ENCODE data around the gene BLOC1S6. TPM values are rescaled to one million over a fixed set of nuclear protein-coding genes. Genes with fewer than 3 reads are reported as not detected.
A peak's percentile ranks its signal among the peaks of the same experiment; 100 is the strongest.

Gene BLOC1S6
- total and polyA plus RNA-seq, 5 donors from 2014 or later = 37.9 to 66.3 (median 46.7) TPM

DNA sequence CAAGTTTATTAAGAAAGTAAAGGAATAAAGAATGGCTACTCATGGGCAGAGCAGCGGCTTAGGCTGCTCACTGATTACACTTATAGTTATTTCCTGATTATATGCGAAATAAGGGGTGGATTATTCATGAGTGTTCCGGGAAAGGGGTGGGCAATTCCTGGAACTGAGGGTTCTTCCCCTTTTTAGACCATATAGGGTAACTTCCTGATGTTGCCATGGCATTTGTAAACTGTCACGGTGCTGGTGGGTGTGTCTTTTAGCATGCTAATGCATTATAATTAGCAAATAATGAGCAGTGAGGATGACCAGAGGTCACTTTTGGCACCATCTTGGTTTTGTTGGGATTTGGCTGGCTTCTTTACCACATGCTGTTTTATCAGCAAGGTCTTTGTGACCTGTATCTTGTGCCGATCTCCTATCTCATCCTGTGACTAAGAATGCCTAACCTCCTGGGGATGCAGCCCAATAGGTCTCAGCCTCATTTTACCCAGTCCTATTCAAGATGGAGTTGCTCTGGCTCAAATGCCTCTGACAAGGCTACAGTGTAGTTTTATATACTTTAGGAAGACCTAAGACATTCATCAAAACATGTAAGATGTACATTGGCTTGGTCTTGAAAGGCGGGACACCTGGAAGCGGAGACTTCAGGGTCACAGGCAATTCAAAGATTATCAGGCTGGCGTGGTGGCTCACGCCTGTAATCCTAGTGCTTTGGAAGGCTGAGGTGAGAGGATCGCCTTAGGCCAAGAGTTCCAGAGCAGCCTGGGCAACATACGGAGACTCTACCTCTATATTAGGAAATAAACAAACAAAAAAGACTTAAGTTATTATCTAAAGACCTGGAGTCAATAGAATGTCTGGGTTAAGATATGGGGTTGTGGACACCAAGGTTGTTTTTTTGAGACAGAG lies 3.2 kb upstream of the BLOC1S6 start:
- ATAC-seq (ENCODE audit: low read depth in 2 of 2) = no peak
- Histone ChIP-seq H3K4me1 (ENCODE audit: control insufficient read depth, insufficient read depth, low read length, poor library complexity, severe bottlenecking) (peaks cover 33% of the 10 kb centered on the region), H3K9me3 (ENCODE audit: control insufficient read depth in 2 of 2, low read length in 2 of 2) (no peaks in the 10 kb centered on the region), H3K27ac (ENCODE audit: insufficient read depth, low read length, poor library complexity, severe bottlenecking) (no peak overlapping the region), H3K36me3 (ENCODE audit: control insufficient read depth, insufficient read depth, low read length) (no peaks in the 10 kb centered on the region), H3K4me3 (ENCODE audit: low read depth, low read length) (no peak overlapping the region), H3K27me3 (ENCODE audit: control insufficient read depth, insufficient read depth, low read length) (peaks cover 3% of the 10 kb centered on the region)
- peak overlapping the region in 1 of 3 donors; percentile 7 for H3K27ac Mint-ChIP-seq
- peaks cover 10% of the 10 kb centered on the region for H3K27me3 Mint-ChIP-seq
- peak overlapping the region in 2 of 4 donors; percentile 10 to 52 for H3K4me3 Mint-ChIP-seq
- H3K4me1 Mint-ChIP-seq = peaks cover 17 to 33% (median 26%) of the 10 kb centered on the region in 4 donors
- DNase-seq = peak in 1 of 3 donors; percentile 32
- H3K9me3 Mint-ChIP-seq = no peaks in the 10 kb centered on the region
- H3K36me3 Mint-ChIP-seq = no peaks in the 10 kb centered on the region

DNA sequence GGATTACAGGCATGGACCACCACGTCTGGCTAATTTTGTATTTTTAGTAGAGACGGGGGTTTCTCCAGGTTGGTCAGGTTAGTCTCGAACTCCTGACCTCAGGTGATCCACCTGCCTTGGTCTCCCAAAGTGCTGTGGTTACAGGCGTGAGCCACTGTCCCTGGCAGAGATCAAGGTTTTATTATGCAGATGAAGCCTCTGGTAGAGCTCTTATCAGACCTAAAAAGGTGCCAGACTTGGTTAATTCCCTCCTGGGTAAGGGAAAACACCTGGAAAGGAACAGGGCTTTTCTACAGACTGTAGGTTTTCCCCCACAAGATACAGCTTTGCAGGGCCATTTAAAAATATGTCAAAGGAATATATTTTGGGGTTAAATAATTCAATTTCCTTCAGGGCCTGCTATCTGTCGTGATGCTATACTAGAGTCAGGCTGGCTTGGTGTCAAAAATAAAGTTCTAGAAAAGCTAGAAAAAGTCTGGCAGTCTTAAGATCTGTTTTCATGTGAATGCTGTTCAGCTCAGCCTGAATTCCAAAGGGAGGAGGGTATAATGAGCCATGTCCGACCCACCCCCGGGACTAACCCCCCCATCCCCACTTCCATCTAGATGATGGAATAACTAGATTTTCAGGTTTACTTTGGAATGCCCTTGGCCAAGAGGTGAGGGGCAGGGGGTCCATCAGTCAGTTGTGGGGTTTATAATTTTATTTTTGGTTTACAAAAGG lies 1.9 kb upstream of the BLOC1S6 start:
- peak overlapping the region in 2 of 3 donors; percentile 20 to 100 for H3K27ac Mint-ChIP-seq
- peak overlapping the region; percentile 57 to 100 (median 98) for H3K4me3 Mint-ChIP-seq
- Histone ChIP-seq H3K36me3 (ENCODE audit: control insufficient read depth, insufficient read depth, low read length) (no peaks in the 10 kb centered on the region), H3K9me3 (ENCODE audit: control insufficient read depth in 2 of 2, low read length in 2 of 2) (no peaks in the 10 kb centered on the region), H3K27ac (ENCODE audit: insufficient read depth, low read length, poor library complexity, severe bottlenecking) (no peak overlapping the region), H3K27me3 (ENCODE audit: control insufficient read depth, insufficient read depth, low read length) (no peaks in the 10 kb centered on the region), H3K4me1 (ENCODE audit: control insufficient read depth, insufficient read depth, low read length, poor library complexity, severe bottlenecking) (peaks cover 42% of the 10 kb centered on the region), H3K4me3 (ENCODE audit: low read depth, low read length) (peak overlapping the region; percentile 96)
- ATAC-seq (ENCODE audit: low read depth in 2 of 2) (no peak), DNase-seq (no peak)
- peaks cover 6% of the 10 kb centered on the region for H3K27me3 Mint-ChIP-seq
- H3K9me3 Mint-ChIP-seq = no peaks in the 10 kb centered on the region
- peaks cover 22 to 43% (median 31%) of the 10 kb centered on the region in 4 donors for H3K4me1 Mint-ChIP-seq
- no peaks in the 10 kb centered on the region for H3K36me3 Mint-ChIP-seq

DNA sequence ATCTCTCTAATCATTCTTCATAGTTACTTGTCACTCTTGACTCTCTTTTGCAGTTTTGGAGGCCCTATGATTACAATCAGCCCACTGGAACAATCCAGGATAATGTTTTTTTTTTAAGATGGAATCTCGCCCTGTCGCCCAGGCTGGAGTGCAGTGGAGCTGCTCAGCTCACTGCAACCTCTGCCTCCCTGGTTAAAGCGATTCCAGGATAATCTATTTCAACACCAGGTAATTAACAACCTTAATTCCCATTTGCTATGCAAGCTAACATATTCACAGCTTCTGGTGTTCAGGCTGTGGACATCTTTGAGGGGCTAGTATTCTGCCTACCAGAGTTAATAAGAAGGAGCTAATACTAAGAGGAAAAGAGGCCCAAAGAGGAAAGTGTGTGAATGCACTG lies 1.1 kb upstream of the BLOC1S6 start:
- ATAC-seq (ENCODE audit: low read depth in 2 of 2) = no peak
- peak overlapping the region; percentile 97 to 100 (median 99) for H3K4me3 Mint-ChIP-seq
- peak overlapping the region; percentile 100 for H3K27ac Mint-ChIP-seq

DNA sequence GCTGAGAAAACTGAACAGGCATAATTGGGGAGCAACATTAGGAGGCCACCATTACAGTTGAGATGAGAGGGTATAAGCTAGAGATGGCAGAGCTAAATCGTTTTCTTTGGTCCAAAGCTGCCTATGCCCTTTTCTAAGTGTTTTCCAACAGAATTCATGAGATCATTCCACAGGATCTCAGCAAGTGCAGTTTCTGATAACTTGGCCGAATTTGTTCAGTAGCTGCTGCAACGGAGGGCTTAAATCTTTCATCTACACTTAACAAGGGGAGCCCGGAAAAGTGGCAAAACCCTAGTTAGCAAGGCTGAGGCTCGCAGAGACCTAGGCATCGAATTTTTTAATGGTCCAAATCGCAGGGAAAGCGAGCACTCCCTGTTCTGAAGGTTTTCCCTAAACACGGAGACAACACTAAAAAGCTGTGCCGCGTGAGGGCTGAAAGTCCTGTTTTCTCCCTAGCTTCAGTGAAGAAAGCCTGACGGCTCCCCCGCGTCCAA lies 531 bp upstream of the BLOC1S6 start:
- DNase-seq (no peak), ATAC-seq (ENCODE audit: low read depth in 2 of 2) (peak in 1 of 2 donors; percentile 2)
- Mint-ChIP-seq H3K4me1 (peaks cover 23 to 51% (median 32%) of the 10 kb centered on the region in 4 donors), H3K9me3 (no peaks in the 10 kb centered on the region), H3K27me3 (no peaks in the 10 kb centered on the region), H3K27ac (peak overlapping the region; percentile 100), H3K36me3 (no peaks in the 10 kb centered on the region), H3K4me3 (peak overlapping the region; percentile 97 to 100 (median 99))
- H3K4me3 ChIP-seq (ENCODE audit: low read depth, low read length) = peak overlapping the region; percentile 96
- H3K4me1 ChIP-seq (ENCODE audit: control insufficient read depth, insufficient read depth, low read length, poor library complexity, severe bottlenecking) = peaks cover 52% of the 10 kb centered on the region
- no peaks in the 10 kb centered on the region for H3K9me3 ChIP-seq (ENCODE audit: control insufficient read depth in 2 of 2, low read length in 2 of 2)
- no peaks in the 10 kb centered on the region for H3K27me3 ChIP-seq (ENCODE audit: control insufficient read depth, insufficient read depth, low read length)
- no peaks in the 10 kb centered on the region for H3K36me3 ChIP-seq (ENCODE audit: control insufficient read depth, insufficient read depth, low read length)
- peak overlapping the region; percentile 98 for H3K27ac ChIP-seq (ENCODE audit: insufficient read depth, low read length, poor library complexity, severe bottlenecking)

More for the DNA sequence above, 1.1 kb upstream of the BLOC1S6 start:
- DNase-seq = no peak
- peaks cover under 1% of the 10 kb centered on the region for H3K27me3 Mint-ChIP-seq
- Histone ChIP-seq H3K27me3 (ENCODE audit: control insufficient read depth, insufficient read depth, low read length) (no peaks in the 10 kb centered on the region), H3K4me1 (ENCODE audit: control insufficient read depth, insufficient read depth, low read length, poor library complexity, severe bottlenecking) (peaks cover 51% of the 10 kb centered on the region), H3K9me3 (ENCODE audit: control insufficient read depth in 2 of 2, low read length in 2 of 2) (no peaks in the 10 kb centered on the region), H3K36me3 (ENCODE audit: control insufficient read depth, insufficient read depth, low read length) (no peaks in the 10 kb centered on the region), H3K27ac (ENCODE audit: insufficient read depth, low read length, poor library complexity, severe bottlenecking) (peak overlapping the region; percentile 98), H3K4me3 (ENCODE audit: low read depth, low read length) (peak overlapping the region; percentile 96)
- H3K36me3 Mint-ChIP-seq = no peaks in the 10 kb centered on the region
- peaks cover 22 to 48% (median 31%) of the 10 kb centered on the region in 4 donors for H3K4me1 Mint-ChIP-seq
- H3K9me3 Mint-ChIP-seq = no peaks in the 10 kb centered on the region

DNA sequence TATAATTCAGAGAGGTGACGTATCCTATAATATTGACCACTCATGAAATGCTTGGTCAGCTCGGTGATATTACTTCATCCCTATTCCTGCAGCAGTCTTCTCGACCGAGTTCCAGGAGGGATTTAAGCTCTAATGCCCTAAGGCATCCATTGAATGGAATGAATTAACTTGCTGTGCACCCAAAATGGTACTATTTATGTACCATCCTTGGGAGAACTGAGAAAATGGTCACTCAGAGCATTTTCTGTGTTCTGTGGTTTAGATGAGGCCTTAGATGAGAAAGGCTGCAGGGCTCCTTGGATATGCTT lies 638 bp downstream of the BLOC1S6 start:
- H3K4me3 ChIP-seq (ENCODE audit: low read depth, low read length) = peak overlapping the region; percentile 96
- no peak for DNase-seq
- no peaks in the 10 kb centered on the region for H3K9me3 ChIP-seq (ENCODE audit: control insufficient read depth in 2 of 2, low read length in 2 of 2)
- H3K9me3 Mint-ChIP-seq = no peaks in the 10 kb centered on the region
- H3K27me3 Mint-ChIP-seq = no peaks in the 10 kb centered on the region
- H3K27me3 ChIP-seq (ENCODE audit: control insufficient read depth, insufficient read depth, low read length) = no peaks in the 10 kb centered on the region
- peak overlapping the region; percentile 35 to 100 (median 100) for H3K27ac Mint-ChIP-seq
- peak overlapping the region; percentile 98 for H3K27ac ChIP-seq (ENCODE audit: insufficient read depth, low read length, poor library complexity, severe bottlenecking)
- H3K4me3 Mint-ChIP-seq = peak overlapping the region; percentile 97 to 100 (median 99)
- H3K4me1 Mint-ChIP-seq = peaks cover 23 to 59% (median 39%) of the 10 kb centered on the region in 4 donors
- H3K36me3 ChIP-seq (ENCODE audit: control insufficient read depth, insufficient read depth, low read length) = peaks cover 5% of the 10 kb centered on the region
- ATAC-seq (ENCODE audit: low read depth in 2 of 2) = no peak
- peaks cover 5% of the 10 kb centered on the region for H3K36me3 Mint-ChIP-seq
- peaks cover 52% of the 10 kb centered on the region for H3K4me1 ChIP-seq (ENCODE audit: control insufficient read depth, insufficient read depth, low read length, poor library complexity, severe bottlenecking)

DNA sequence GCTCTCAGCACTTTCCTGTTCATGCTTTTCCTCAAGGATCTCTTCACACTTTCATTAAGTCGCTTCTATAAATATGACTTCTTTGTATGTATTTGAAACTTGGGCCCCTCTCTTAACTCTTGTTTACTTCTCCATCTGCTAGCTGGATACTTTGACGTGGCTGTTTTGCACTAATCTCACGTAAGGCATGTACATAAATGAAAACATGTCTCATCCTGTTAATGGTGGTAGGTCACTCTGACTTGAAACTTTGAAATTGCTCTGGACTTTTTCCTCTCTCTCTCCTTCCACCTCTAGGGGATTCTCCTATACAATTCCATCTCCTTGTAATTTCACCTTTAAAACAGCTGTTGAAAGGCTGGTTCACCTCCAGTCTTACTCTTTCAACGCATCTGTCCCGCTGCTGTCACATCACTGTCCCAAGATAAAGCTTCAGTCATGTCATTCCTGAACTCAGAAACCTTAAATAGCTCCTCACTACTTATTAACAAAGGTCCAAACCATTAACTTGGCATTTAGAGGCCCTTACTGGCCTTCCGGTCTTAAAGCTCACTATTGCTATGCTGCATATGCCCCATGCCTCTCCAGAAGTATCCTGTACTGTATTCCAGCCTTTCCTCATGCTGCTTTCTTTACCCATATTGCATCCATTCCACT lies 1.2 kb downstream of the BLOC1S6 start:
- no peaks in the 10 kb centered on the region for H3K9me3 ChIP-seq (ENCODE audit: control insufficient read depth in 2 of 2, low read length in 2 of 2)
- H3K4me1 Mint-ChIP-seq = peaks cover 23 to 59% (median 39%) of the 10 kb centered on the region in 4 donors
- DNase-seq = peak in 1 of 3 donors; percentile 26
- peak overlapping the region; percentile 98 for H3K27ac ChIP-seq (ENCODE audit: insufficient read depth, low read length, poor library complexity, severe bottlenecking)
- peaks cover 7% of the 10 kb centered on the region for H3K36me3 ChIP-seq (ENCODE audit: control insufficient read depth, insufficient read depth, low read length)
- no peaks in the 10 kb centered on the region for H3K27me3 Mint-ChIP-seq
- H3K4me3 ChIP-seq (ENCODE audit: low read depth, low read length) = peak overlapping the region; percentile 96
- peaks cover 6% of the 10 kb centered on the region for H3K36me3 Mint-ChIP-seq
- H3K27ac Mint-ChIP-seq = peak overlapping the region; percentile 48 to 100 (median 100)
- no peaks in the 10 kb centered on the region for H3K9me3 Mint-ChIP-seq
- H3K4me3 Mint-ChIP-seq = peak overlapping the region; percentile 97 to 100 (median 99)
- ATAC-seq (ENCODE audit: low read depth in 2 of 2) = no peak
- peaks cover 52% of the 10 kb centered on the region for H3K4me1 ChIP-seq (ENCODE audit: control insufficient read depth, insufficient read depth, low read length, poor library complexity, severe bottlenecking)
- H3K27me3 ChIP-seq (ENCODE audit: control insufficient read depth, insufficient read depth, low read length) = no peaks in the 10 kb centered on the region

DNA sequence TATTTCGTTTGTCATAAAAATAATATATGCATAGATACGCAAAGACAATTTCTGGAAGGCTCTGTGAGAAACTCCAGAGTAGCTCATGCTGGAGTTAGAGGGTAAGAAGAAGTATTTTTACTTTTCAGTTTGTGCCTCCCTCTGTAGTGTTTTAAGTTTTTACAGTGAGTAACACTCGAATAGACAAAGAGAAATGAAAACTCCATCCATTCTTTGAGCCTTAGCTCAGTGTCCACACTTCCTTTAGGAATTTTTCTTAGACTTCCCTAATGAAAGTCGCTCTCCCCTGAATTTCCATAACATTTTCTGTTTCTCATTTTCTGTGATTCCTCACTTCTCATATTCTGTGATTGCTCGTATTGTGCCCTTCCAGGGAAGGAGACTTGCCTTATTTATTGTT lies 2.1 kb downstream of the BLOC1S6 start:
- ATAC-seq (ENCODE audit: low read depth in 2 of 2) = no peak
- peaks cover 52% of the 10 kb centered on the region for H3K4me1 ChIP-seq (ENCODE audit: control insufficient read depth, insufficient read depth, low read length, poor library complexity, severe bottlenecking)
- no peaks in the 10 kb centered on the region for H3K27me3 Mint-ChIP-seq
- peak overlapping the region; percentile 78 to 100 (median 98) for H3K4me3 Mint-ChIP-seq
- H3K4me1 Mint-ChIP-seq = peaks cover 23 to 62% (median 42%) of the 10 kb centered on the region in 4 donors
- H3K27me3 ChIP-seq (ENCODE audit: control insufficient read depth, insufficient read depth, low read length) = no peaks in the 10 kb centered on the region
- H3K36me3 Mint-ChIP-seq = peaks cover 15% of the 10 kb centered on the region
- peak overlapping the region; percentile 96 for H3K4me3 ChIP-seq (ENCODE audit: low read depth, low read length)
- H3K36me3 ChIP-seq (ENCODE audit: control insufficient read depth, insufficient read depth, low read length) = peaks cover 14% of the 10 kb centered on the region
- no peaks in the 10 kb centered on the region for H3K9me3 Mint-ChIP-seq
- H3K27ac ChIP-seq (ENCODE audit: insufficient read depth, low read length, poor library complexity, severe bottlenecking) = no peak overlapping the region
- no peaks in the 10 kb centered on the region for H3K9me3 ChIP-seq (ENCODE audit: control insufficient read depth in 2 of 2, low read length in 2 of 2)
- peak overlapping the region; percentile 25 to 100 (median 48) for H3K27ac Mint-ChIP-seq
- DNase-seq = no peak
